Measurements from ENCODE around the gene RRP1. TPM values are rescaled to one million over a fixed set of nuclear protein-coding genes. Genes with fewer than 3 reads are reported as not detected.

RRP1 gene
- polyA plus RNA-seq, 1 of the 3 experiments (the other 2 are of a cell fraction) = 22.7 TPM

DNA sequence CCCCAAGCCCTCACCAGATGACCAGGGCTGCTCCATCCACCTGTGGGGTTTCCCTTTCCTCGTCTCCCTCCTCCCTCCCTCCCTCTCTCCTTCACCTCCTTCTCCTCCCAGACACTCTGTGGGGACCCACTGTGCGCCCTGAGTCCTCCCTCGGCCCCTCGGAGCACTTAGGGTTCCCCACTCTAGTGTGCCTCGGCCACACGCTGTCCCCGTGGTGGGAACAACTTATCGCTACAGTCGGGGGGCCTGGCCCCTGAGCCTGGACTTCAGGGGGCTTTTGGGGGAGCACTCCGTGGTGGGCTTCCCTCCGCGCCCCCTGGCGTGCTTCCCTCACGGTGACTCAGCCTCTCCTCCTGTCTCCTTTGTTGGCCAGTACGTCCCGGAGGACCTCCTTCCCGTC is 40.8 kb upstream of the RRP1 start:
- DNase-seq = no peak
- Histone ChIP-seq H3K27me3 (ENCODE audit: insufficient read depth) (no peaks in the 10 kb centered on the region), H3K36me3 (replicated peaks in 1 of 2; ENCODE audit: control insufficient read depth in 1 of 2, insufficient read depth in 2 of 2, low read length in 1 of 2) (peaks cover 11 to 41% of the 10 kb centered on the region in 2 experiments), H3K79me2 (ENCODE audit: insufficient read depth) (no peaks in the 10 kb centered on the region), H3K4me2 (no peak overlapping the region), H3K4me3 (ENCODE audit: low read depth in 2 of 2, low read length in 1 of 2) (no peak overlapping the region), H4K20me1 (ENCODE audit: insufficient read depth) (no peaks in the 10 kb centered on the region), H3K9me2 (no peaks in the 10 kb centered on the region), H3K9ac (no peak overlapping the region), H3K27ac (ENCODE audit: low read depth in 2 of 2, low read length in 1 of 2) (no peak overlapping the region), H3K9me3 (no peaks in the 10 kb centered on the region), H2AFZ (ENCODE audit: low read depth) (no peak overlapping the region), H3F3A (replicated peaks; ENCODE audit: insufficient read depth) (no peaks in the 10 kb centered on the region), H3K4me1 (ENCODE audit: control insufficient read depth in 1 of 2, insufficient read depth in 2 of 2, low read depth in 1 of 2, low read length in 1 of 2) (no peaks in the 10 kb centered on the region)
- ChIA-PET CTCF (no interaction called here), POLR2A (no interaction called here)
- no peak for TF ChIP-seq TCF12 (IDR thresholded peaks at IDR 0.05)
- no peak for TF ChIP-seq CHD2 (IDR thresholded peaks at IDR 0.05; ENCODE audit: low read length, partially characterized antibody)
- TF ChIP-seq, protein P1, sequence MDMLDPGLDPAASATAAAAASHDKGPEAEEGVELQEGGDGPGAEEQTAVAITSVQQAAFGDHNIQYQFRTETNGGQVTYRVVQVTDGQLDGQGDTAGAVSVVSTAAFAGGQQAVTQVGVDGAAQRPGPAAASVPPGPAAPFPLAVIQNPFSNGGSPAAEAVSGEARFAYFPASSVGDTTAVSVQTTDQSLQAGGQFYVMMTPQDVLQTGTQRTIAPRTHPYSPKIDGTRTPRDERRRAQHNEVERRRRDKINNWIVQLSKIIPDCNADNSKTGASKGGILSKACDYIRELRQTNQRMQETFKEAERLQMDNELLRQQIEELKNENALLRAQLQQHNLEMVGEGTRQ (IDR thresholded peaks at IDR 0.05; ENCODE audit: borderline replicate concordance, low read depth, low read length) = no peak
- TF ChIP-seq MXI1 (IDR thresholded peaks at IDR 0.05; ENCODE audit: low read depth, low read length) = no peak
- no peak for TF ChIP-seq JUND (IDR thresholded peaks at IDR 0.05)
- WGBS (ENCODE audit: low lambda C conversion rate) = 94% methylated on average over 17 of the region's 17 CpGs

DNA sequence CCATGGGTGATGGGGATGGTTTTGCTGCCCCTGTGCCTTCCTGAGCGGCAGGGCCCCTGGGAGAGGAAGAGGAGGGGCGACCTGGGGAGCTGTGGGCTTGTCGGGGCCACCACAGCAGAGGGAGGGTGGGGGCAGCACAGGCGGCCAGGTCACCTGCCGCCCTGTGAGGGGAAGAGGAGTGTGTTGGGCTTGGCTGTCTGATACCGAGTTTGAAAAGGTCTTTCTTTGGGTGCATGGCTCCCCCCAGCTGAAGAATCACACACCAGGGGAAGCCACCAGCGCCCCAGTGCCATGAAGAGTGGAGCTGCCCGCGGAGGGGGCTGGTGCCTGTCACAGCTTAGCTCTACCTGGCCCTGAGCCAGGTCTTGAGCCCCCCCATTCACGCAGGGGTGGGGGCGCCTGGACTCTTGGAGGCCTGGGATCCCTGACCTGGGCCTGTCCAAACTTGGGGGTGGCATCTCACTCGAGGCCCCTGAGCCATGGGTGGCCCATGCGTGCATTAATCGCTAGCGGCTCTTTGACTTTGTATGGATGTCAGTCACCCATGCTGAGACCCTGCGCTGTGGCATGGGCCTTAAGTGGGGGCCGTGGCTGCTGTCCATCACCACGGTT is 39.6 kb upstream of the RRP1 start:
- H2AFZ ChIP-seq (ENCODE audit: low read depth) = no peak overlapping the region
- no peaks in the 10 kb centered on the region for H3K79me2 ChIP-seq (ENCODE audit: insufficient read depth)
- no peaks in the 10 kb centered on the region for H3K9me2 ChIP-seq
- CTCF ChIA-PET = no interaction called here
- H3F3A ChIP-seq (replicated peaks; ENCODE audit: insufficient read depth) = no peaks in the 10 kb centered on the region
- no peak overlapping the region for H3K9ac ChIP-seq
- POLR2A ChIA-PET = interaction anchor here (1.1 kb wide), 1 partner anchor 9 kb away, joined by 4 read pairs; no protein-coding TSS in a partner anchor
- H3K36me3 ChIP-seq (replicated peaks in 1 of 2; ENCODE audit: control insufficient read depth in 1 of 2, insufficient read depth in 2 of 2, low read length in 1 of 2) = peaks cover 8 to 42% of the 10 kb centered on the region in 2 experiments
- no peak for DNase-seq
- no peak overlapping the region for H3K4me2 ChIP-seq
- no peaks in the 10 kb centered on the region for H4K20me1 ChIP-seq (ENCODE audit: insufficient read depth)
- H3K27ac ChIP-seq (ENCODE audit: low read depth in 2 of 2, low read length in 1 of 2) = no peak overlapping the region
- H3K4me1 ChIP-seq (ENCODE audit: control insufficient read depth in 1 of 2, insufficient read depth in 2 of 2, low read depth in 1 of 2, low read length in 1 of 2) = no peaks in the 10 kb centered on the region
- no peaks in the 10 kb centered on the region for H3K9me3 ChIP-seq
- no peaks in the 10 kb centered on the region for H3K27me3 ChIP-seq (ENCODE audit: insufficient read depth)
- TF ChIP-seq CHD2 (IDR thresholded peaks at IDR 0.05; ENCODE audit: low read length, partially characterized antibody) (no peak), YY1 (IDR thresholded peaks at IDR 0.05; ENCODE audit: low read depth) (no peak), MXI1 (IDR thresholded peaks at IDR 0.05; ENCODE audit: low read depth, low read length) (no peak), POLR2AphosphoS5 (IDR thresholded peaks at IDR 0.05; ENCODE audit: low read depth, low read length) (no peak), RCOR1 (IDR thresholded peaks at IDR 0.05; ENCODE audit: low read length) (no peak), SIN3A (IDR thresholded peaks at IDR 0.05; ENCODE audit: borderline replicate concordance, low read depth, low read length) (no peak), RFX5 (IDR thresholded peaks at IDR 0.05; ENCODE audit: low read length) (no peak)
- TF ChIP-seq, protein P2, sequence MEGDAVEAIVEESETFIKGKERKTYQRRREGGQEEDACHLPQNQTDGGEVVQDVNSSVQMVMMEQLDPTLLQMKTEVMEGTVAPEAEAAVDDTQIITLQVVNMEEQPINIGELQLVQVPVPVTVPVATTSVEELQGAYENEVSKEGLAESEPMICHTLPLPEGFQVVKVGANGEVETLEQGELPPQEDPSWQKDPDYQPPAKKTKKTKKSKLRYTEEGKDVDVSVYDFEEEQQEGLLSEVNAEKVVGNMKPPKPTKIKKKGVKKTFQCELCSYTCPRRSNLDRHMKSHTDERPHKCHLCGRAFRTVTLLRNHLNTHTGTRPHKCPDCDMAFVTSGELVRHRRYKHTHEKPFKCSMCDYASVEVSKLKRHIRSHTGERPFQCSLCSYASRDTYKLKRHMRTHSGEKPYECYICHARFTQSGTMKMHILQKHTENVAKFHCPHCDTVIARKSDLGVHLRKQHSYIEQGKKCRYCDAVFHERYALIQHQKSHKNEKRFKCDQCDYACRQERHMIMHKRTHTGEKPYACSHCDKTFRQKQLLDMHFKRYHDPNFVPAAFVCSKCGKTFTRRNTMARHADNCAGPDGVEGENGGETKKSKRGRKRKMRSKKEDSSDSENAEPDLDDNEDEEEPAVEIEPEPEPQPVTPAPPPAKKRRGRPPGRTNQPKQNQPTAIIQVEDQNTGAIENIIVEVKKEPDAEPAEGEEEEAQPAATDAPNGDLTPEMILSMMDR (IDR thresholded peaks at IDR 0.05) = no peak
- no peak overlapping the region for H3K4me3 ChIP-seq (ENCODE audit: low read depth in 2 of 2, low read length in 1 of 2)
- WGBS (ENCODE audit: low lambda C conversion rate) = 96% methylated on average over 12 of the region's 18 CpGs
